K562 (cell line): ENCODE data around the gene UBE2S. TPM values are rescaled to one million over a fixed set of nuclear protein-coding genes. Genes with fewer than 3 reads are reported as not detected.

Experiments
- ELF4 ChIP-seq: fragments of 450-650 bp; formaldehyde crosslinking; IDR thresholded peaks from 2 replicates; pipeline ENCODE4 v1.4.0; 2022; ENCODE audit warnings: missing genetic modification characterization
- FOXM1 ChIP-seq, 2 experiments: fragments of 450-650 bp in 1 of 2; sonication (generic) in 1 of 2; formaldehyde crosslinking in 1 of 2; IDR thresholded peaks; 2 replicates each; pipeline versions ENCODE4 v1.6.1 to v1.9.0; 2017 to 2022; ENCODE audit warnings: low read depth in 2 of 2, mild to moderate bottlenecking in 2 of 2, missing genetic modification reagents in 1 of 2, moderate library complexity in 1 of 2
- NR2C1 ChIP-seq, 2 experiments: fragments of 450-650 bp; IDR thresholded peaks; 2 replicates each; pipeline ENCODE4 v1.6.1; 2017; ENCODE audit warnings: mild to moderate bottlenecking in 2 of 2, antibody characterized with exemption in 1 of 2, inconsistent platforms in 1 of 2, missing compliant biosample characterization in 1 of 2, missing genetic modification characterization in 1 of 2
- PHF20 ChIP-seq: fragments of 450-650 bp; IDR thresholded peaks from 2 replicates; pipeline ENCODE4 v1.6.1; 2018; ENCODE audit not compliant: partially characterized antibody
- SNRNP70 ChIP-seq: fragments of 200-400 bp; formaldehyde crosslinking; optimal IDR thresholded peaks from 2 replicates; pipeline ENCODE3; 2017; ENCODE audit warnings: low read depth, low read length
- ZBTB7A ChIP-seq: IDR thresholded peaks from 2 replicates; pipeline ENCODE4 v1.6.1; 2011; ENCODE audit warnings: low read depth, mild to moderate bottlenecking, low read length, moderate library complexity, borderline replicate concordance; ENCODE audit not compliant: control insufficient read depth
- ZNF121 ChIP-seq: sonication (generic); formaldehyde crosslinking; conservative IDR thresholded peaks from 2 replicates; pipeline ENCODE4 v1.8.0; 2022; ENCODE audit warnings: missing genetic modification reagents
- ZNF696 ChIP-seq: fragments of 250-450 bp; sonication (Bioruptor Pico); conservative IDR thresholded peaks from 2 replicates; pipeline ENCODE4 v1.4.0; 2020; ENCODE audit warnings: mild to moderate bottlenecking, moderate library complexity
- polyA plus RNA-seq, 8 experiments: library from polyadenylated mRNA; depleted of rRNA in 4 of 8; stranded (reverse) in 5 of 8; unstranded in 3 of 8; fragments of >200 nt; fragmentation: Nextera tagmentation in 2 of 8; fragmentation: Illumina TruSeq in 1 of 8; extraction: Ambion mirVana in 2 of 8; extraction: Trizol in 1 of 8; gene quantifications; 2 replicates each; pipeline versions ENCODE4 v1.2.1 to v1.2.3, GENCODE V29; 2011 to 2014; ENCODE audit warnings: inconsistent platforms in 1 of 8, missing spikeins in 1 of 8
- total RNA-seq, 7 experiments: library from RNA; depleted of rRNA in 6 of 7; stranded (reverse); fragments of >200 nt in 6 of 7; fragmentation: Illumina TruSeq in 2 of 7; extraction: Trizol in 2 of 7; gene quantifications; 2 replicates each; pipeline versions ENCODE4 v1.2.1 to v1.2.3, GENCODE V29; 2011 to 2021; ENCODE audit warnings: low replicate concordance in 1 of 7
- TF ChIP-seq, protein P1 (sequence below): fragments of 200-800 bp; sonication (Bioruptor generic); IDR thresholded peaks from 2 replicates; pipeline ENCODE4 v1.6.1; 2016; ENCODE audit warnings: missing genetic modification characterization, missing compliant biosample characterization
- TF ChIP-seq, protein P2 (sequence below): fragments of 200-800 bp; sonication (Bioruptor generic); IDR thresholded peaks from 2 replicates; pipeline ENCODE4 v1.6.1; 2017; ENCODE audit warnings: missing genetic modification characterization, missing compliant biosample characterization
- TF ChIP-seq, protein P3 (sequence below), 2 experiments: fragments of 450-650 bp; IDR thresholded peaks; 2 replicates each; pipeline ENCODE4 v1.6.1; 2016
- TF ChIP-seq, protein P4 (sequence below), 2 experiments: fragments of 450-650 bp in 1 of 2; sonication (generic) in 1 of 2; formaldehyde crosslinking in 1 of 2; IDR thresholded peaks in 1 of 2; conservative IDR thresholded peaks in 1 of 2; 2 replicates each; pipeline versions ENCODE4 v1.6.1 to v1.8.1; 2016 to 2023; ENCODE audit warnings: mild to moderate bottlenecking in 2 of 2, moderate library complexity in 2 of 2, inconsistent platforms in 1 of 2, missing genetic modification reagents in 1 of 2
- TF ChIP-seq, protein P5 (sequence below): sonication (generic); formaldehyde crosslinking; IDR thresholded peaks from 2 replicates; pipeline ENCODE4 v1.8.1; 2023; ENCODE audit warnings: mild to moderate bottlenecking, missing genetic modification reagents, moderate library complexity

The UBE2S gene
- total and polyA plus RNA-seq, 9 of the 15 experiments (the other 6 are each of a cell fraction or from before 2014, with no cell fraction given), result 1.5 to 1,305 (median 157) TPM

DNA sequence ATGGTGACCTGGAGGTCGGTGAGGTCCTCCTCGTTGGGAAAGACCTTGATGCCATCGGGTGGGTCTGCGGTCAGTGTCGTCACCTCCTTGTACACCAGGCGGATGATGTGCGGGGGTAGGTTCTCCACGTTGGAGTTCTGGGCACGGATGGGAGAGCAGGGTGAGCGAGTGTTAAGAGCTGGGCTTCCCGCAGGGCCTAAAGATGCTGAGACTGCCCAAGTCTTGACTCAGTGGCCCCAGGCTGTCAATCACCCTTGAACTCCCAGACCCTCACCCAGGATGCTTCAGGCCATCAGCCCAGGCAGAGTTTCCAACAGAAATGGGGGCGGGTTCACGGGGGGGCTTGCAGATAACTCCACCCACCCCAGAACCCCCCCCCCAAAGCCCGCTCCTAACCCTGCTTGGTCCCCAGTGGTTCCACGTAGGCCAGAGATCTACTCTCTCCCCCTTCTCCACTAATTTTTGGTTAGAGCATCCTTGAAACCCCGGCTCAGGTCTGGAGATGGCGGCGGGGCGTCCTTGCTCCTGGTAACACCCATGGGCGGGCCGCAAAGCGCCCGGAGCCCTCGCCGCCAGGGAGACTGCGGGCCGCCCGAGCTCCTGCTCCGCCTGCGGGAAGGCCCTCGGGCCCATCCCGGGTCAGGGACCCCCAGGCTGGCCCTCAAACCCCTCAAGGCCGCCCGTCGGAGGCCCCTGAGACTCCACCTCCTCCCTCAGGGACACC is 600 bp downstream of the UBE2S start (continued):
- TF ChIP-seq, protein P1, sequence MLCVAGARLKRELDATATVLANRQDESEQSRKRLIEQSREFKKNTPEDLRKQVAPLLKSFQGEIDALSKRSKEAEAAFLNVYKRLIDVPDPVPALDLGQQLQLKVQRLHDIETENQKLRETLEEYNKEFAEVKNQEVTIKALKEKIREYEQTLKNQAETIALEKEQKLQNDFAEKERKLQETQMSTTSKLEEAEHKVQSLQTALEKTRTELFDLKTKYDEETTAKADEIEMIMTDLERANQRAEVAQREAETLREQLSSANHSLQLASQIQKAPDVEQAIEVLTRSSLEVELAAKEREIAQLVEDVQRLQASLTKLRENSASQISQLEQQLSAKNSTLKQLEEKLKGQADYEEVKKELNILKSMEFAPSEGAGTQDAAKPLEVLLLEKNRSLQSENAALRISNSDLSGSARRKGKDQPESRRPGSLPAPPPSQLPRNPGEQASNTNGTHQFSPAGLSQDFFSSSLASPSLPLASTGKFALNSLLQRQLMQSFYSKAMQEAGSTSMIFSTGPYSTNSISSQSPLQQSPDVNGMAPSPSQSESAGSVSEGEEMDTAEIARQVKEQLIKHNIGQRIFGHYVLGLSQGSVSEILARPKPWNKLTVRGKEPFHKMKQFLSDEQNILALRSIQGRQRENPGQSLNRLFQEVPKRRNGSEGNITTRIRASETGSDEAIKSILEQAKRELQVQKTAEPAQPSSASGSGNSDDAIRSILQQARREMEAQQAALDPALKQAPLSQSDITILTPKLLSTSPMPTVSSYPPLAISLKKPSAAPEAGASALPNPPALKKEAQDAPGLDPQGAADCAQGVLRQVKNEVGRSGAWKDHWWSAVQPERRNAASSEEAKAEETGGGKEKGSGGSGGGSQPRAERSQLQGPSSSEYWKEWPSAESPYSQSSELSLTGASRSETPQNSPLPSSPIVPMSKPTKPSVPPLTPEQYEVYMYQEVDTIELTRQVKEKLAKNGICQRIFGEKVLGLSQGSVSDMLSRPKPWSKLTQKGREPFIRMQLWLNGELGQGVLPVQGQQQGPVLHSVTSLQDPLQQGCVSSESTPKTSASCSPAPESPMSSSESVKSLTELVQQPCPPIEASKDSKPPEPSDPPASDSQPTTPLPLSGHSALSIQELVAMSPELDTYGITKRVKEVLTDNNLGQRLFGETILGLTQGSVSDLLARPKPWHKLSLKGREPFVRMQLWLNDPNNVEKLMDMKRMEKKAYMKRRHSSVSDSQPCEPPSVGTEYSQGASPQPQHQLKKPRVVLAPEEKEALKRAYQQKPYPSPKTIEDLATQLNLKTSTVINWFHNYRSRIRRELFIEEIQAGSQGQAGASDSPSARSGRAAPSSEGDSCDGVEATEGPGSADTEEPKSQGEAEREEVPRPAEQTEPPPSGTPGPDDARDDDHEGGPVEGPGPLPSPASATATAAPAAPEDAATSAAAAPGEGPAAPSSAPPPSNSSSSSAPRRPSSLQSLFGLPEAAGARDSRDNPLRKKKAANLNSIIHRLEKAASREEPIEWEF (CRISPR knock-in tag), result no peak
- TF ChIP-seq, protein P2, sequence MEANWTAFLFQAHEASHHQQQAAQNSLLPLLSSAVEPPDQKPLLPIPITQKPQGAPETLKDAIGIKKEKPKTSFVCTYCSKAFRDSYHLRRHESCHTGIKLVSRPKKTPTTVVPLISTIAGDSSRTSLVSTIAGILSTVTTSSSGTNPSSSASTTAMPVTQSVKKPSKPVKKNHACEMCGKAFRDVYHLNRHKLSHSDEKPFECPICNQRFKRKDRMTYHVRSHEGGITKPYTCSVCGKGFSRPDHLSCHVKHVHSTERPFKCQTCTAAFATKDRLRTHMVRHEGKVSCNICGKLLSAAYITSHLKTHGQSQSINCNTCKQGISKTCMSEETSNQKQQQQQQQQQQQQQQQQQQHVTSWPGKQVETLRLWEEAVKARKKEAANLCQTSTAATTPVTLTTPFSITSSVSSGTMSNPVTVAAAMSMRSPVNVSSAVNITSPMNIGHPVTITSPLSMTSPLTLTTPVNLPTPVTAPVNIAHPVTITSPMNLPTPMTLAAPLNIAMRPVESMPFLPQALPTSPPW, result peak; percentile 62
- TF ChIP-seq NR2C1 (IDR thresholded peaks at IDR 0.05), result no peak
- no peak for TF ChIP-seq NR2C1 (tag; IDR thresholded peaks at IDR 0.05)
- no peak for TF ChIP-seq ZNF696 (CRISPR knock-in tag)
- TF ChIP-seq, protein P3, sequence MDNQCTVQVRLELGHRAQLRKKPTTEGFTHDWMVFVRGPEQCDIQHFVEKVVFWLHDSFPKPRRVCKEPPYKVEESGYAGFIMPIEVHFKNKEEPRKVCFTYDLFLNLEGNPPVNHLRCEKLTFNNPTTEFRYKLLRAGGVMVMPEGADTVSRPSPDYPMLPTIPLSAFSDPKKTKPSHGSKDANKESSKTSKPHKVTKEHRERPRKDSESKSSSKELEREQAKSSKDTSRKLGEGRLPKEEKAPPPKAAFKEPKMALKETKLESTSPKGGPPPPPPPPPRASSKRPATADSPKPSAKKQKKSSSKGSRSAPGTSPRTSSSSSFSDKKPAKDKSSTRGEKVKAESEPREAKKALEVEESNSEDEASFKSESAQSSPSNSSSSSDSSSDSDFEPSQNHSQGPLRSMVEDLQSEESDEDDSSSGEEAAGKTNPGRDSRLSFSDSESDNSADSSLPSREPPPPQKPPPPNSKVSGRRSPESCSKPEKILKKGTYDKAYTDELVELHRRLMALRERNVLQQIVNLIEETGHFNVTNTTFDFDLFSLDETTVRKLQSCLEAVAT (IDR thresholded peaks at IDR 0.05), result no peak
- TF ChIP-seq FOXM1 (IDR thresholded peaks at IDR 0.05; ENCODE audit: low read depth), result no peak
- no peak for TF ChIP-seq FOXM1 (CRISPR knock-in tag; IDR thresholded peaks at IDR 0.05; ENCODE audit: low read depth)
- TF ChIP-seq ELF4, result 0 out of 2 replicates have a peak, but pooled peaks have one; percentile 13
- TF ChIP-seq ZNF121 (CRISPR knock-in tag), result no peak
- TF ChIP-seq, protein P4, sequence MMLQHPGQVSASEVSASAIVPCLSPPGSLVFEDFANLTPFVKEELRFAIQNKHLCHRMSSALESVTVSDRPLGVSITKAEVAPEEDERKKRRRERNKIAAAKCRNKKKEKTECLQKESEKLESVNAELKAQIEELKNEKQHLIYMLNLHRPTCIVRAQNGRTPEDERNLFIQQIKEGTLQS (IDR thresholded peaks at IDR 0.05), result peak; percentile 38; the same call in 1 of the 2 replicates
- TF ChIP-seq, protein P4 (CRISPR knock-in tag; conservative IDR thresholded peaks at IDR 0.05), result no peak
- TF ChIP-seq ZBTB7A, result 0 out of 2 replicates have a peak, but pooled peaks have one; percentile 6
- TF ChIP-seq SNRNP70, result peak; percentile 83
- TF ChIP-seq PHF20, result no peak
- TF ChIP-seq, protein P5, sequence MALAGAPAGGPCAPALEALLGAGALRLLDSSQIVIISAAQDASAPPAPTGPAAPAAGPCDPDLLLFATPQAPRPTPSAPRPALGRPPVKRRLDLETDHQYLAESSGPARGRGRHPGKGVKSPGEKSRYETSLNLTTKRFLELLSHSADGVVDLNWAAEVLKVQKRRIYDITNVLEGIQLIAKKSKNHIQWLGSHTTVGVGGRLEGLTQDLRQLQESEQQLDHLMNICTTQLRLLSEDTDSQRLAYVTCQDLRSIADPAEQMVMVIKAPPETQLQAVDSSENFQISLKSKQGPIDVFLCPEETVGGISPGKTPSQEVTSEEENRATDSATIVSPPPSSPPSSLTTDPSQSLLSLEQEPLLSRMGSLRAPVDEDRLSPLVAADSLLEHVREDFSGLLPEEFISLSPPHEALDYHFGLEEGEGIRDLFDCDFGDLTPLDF (CRISPR knock-in tag), result 0 out of 2 replicates have a peak, but pooled peaks have one; percentile 20
